Activated T-helper 9 cell treated with anti-CD3 and anti-CD28 coated beads, Interleukin-2, amount 50 U/mL, for 16 hours (primary cell): ENCODE data around the gene IL3.
A peak's percentile ranks its signal among the peaks of the same experiment; 100 is the strongest.

Experiments
- DNase-seq: peaks from one replicate; pipeline ENCODE4 v3.0.0-alpha.2; 2020; ENCODE audit warnings: low read depth

The IL3 gene

DNA sequence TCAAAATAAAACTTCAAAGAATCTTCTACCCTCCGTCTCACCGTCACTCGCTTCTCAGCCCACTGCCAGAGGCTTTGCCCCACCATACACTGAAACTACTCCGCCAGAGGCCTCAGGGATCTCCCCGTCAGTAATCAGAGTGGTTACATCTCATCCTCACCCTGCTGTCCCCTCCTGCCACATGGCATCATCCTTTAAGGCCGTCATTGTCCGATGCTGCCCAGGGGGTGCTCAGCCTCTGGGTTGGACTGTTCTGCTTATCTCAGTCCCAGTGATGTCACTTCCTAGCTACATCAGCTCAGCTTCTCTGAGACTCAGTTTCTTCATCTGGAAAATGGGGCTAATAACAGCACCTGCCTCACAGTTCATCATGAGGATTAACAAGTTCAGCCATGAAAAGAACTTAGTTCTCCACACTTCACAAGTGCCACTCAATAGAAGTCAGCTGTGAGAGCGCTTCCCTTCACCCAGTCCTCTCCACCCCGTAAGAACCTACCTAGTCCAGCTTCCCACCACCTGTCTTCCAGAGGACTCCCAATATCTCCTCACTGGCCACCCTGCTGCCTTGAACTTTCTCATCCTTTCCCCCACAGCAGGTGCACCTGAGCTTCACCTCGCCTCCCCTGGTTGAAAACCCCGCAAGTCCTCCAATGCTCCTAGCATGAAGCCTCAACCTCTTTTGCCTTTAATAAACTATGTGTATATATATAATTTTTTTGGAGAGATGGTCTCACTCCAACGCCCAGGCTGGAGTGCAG lies 2.8 kb upstream of the IL3 start:
- no peak for DNase-seq

DNA sequence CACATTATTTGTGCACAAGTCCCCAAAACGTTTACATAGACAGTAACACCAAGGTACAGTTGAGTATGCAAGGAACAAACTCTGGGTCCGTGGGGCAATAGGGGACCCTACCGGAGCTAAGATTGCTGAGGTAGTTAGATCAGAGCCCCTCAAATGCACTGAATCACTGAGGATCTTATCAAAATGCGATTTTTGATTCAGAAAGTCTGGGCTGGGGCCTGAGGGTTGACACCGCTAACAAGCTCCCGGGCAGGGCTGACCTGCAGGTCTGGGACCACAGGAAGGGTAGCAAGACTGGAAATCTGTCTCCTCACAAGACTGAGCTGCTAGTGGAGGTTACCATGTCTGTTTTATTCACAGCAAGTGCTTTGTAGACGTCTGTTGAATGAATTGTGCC lies 1.8 kb upstream of the IL3 start:
- no peak for DNase-seq

DNA sequence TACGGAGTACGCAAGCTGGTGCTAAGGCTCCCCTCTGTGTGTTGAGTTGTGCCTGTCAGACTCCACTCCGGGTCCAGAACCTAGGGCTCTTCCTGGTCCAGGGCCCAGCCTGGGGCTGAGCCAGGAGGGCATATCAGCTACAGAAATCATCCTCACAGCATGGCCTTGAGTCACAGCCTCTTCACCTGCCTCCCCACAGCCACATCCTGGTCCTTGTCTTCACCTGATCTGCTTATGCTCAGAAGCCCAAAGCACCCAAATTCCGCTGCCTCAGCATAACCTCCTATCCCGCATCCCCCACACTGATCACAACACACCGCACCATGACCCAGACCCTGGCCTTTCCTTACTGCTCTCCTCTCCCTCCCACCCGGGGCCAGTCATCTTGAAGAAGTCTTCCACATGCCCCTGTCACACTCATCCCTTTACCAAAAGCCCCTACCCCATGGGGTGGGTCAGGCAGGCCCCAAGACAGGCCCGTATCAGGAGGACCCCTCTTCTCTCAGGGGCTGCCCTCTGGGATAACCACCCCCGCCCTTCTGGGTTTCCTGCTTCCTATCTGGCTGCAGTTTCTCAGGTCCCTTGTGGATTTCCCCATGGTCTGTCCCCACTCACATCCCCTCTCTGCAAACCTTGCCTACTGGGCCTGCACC lies 1.3 kb upstream of the IL3 start:
- DNase-seq: no peak

GRCh38 chr5:132059696-132060500 lies 557 bp upstream of the IL3 start:
- no peak for DNase-seq

GRCh38 chr5:132063090-132063911 lies 2.8 kb downstream of the IL3 start:
- DNase-seq: peak; percentile 68

DNA sequence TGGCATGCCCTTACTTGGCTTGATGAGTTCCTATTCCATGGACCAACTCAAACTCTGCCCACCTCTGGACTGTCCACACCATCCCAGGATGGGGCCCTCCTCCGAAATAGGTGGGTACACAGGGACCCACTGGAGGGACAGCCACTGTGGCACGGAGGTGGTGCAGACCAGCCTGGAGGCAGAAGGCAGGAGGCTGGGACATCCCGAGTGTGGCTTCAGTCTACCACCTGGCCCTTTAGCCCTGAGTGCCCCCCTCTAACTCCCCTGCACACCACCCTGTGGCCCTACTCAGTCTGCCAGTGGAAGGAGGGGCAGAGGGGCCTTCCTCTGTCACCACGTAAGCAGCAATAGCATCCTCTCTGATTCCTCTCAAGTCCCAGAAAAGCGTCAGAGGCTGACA lies 3.7 kb downstream of the IL3 start:
- DNase-seq: no peak

DNA sequence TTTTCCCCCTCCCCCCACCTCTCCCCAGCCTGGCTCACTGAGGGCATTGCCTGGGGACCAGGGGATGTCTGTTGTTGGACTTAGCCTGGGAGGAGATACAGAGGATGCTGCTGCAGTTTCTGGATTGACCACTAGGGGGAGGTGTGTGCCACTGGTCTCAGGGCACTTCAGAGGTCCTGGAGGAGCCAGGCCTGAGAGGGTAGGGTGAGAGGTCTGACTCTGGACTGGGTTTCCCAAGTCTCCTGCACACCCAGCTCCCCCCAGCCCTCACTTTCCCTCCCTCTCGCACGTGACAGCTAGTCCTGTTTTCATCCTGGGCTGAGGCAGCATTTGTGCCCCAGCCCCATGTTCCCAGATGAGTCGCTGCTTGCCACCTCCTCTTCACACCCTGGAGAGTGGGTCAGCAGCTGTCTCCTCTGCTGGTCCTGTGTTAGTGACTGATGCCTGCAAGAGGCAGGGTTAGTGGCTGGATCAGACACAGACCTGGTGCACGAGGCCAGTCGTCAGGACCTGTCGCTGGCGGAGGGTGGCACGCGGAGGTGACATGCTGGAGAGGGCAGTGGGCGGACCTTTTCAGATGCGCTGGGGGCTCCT lies 4.4 kb downstream of the IL3 start:
- DNase-seq: peak; percentile 70

GRCh38 chr5:132065351-132065937 lies 5.0 kb downstream of the IL3 start:
- no peak for DNase-seq

DNA sequence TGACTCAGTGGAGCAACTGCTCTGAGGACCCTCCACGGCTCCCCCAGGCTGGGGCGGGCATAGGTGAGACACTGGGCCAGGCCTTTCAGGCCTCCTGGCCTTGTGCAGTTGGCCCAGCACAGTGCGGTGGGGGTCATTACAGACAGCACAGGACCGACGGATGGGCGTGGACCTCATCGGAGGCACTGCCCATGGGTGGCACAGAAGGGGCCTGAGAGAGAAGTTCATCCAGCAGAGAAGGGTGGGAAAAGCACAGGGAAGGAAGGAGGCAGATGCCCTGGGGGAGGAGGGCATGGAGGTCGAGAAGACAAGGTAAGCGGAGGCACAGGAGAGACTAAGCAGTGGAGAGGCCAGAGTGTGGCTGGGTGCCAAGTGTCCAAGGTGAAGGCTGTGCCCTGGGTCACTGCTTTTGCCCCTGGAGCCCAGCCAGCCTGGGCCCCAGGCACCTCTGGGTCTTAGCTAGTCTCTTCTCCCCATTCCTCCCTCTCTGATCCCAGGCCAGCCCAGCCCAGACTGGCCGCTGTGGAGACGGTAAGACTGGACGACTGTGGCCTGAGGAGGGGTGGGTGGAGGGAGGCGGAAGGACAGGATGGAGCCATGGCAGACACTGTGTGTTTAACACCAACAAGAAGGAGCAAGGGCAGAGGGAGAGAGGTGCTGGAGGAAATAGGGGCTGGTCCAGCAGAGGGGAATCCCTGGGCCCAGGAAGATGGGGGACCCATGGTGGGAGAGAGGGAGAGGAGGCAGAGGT lies 5.7 kb downstream of the IL3 start:
- no peak for DNase-seq

- no peak for DNase-seq
These were observed 6.4 kb downstream of the IL3 start for GRCh38 chr5:132066871-132067270.

DNA sequence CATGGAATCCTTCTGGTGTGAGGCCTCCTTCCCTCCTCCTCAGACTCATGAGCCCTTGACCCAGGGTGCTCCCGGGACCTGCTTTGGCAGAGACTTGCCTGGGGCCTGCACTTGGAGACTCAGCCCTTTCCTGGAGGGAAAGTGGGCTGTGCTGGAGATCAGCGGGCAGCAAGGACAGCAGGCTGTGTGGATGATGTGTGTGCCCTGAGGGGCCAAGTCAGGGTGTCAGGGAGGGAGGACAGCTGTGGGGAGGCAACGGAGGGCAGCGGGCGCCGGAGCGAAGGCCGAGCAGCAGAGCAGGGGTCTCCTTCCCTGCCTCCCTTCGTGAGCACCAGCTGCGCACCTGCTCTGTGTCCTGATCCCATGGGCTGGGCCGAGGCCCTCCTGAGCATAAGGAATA lies 7.0 kb downstream of the IL3 start:
- DNase-seq: no peak

- no peak for DNase-seq
These were observed 7.7 kb downstream of the IL3 start for GRCh38 chr5:132067941-132068808.

GRCh38 chr5:132069561-132069960 lies 9.1 kb downstream of the IL3 start:
- no peak for DNase-seq

DNA sequence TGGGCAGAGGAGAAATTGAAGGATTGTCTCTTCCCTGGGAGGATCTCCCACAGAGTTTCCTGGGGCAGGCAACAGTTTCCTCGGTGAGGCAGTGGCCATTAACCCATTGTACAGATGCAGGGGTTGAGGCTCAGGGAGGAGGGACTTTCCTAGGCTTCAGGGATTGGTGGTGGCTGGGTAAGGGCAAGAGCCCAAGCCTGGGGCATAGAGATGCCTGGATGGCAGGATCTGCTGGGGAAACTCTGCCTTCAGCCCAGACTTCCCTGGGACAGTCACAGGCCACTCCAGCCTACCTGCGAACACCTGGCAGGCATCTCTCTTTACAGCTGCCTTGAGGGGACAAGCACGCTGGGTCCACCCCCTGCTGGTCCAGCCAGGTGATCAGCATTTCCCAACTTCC lies 9.5 kb downstream of the IL3 start:
- DNase-seq: no peak

DNA sequence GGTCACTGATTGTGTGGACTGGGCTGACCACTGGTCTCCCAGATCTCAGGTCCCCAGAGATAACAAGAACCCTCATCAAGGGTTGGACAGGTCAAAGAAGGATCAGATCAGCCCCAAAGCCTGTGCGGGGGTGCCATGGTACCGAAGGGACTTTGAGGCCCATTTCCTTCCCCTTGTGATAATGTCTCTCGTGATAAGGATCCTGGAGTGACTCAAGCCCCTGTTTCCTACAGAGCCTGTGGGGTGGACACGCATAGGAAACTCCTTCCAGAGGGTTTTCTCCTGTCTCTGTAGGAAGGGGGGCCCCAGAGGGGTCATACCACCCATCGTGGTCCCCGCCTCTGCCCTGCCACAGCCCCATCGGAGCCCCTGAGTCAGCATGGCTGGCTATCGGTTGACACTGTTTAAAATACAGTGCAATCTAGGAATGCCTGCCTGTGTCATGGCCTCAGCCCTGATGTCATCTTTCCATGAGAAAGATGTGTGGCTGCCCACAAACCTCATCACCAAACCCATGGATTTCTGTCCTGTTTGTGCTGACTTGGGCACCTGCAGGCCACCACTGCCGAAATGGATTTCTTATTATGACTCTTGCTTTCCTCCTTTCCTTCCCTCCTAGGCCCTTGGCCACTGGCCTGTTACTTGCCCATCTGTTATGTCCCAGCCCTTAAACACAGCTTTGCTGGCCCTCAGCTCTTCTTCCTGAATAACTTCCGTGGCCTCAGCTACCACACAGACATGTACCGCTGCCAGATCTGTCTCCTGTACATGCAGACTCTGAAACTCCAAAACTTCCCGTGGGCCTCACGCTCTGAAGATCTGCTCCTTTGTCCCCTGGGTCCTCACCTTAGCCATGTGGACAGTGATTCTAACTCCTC lies 10.2 kb downstream of the IL3 start:
- no peak for DNase-seq

- DNase-seq: no peak
These were observed 10.9 kb downstream of the IL3 start for GRCh38 chr5:132071338-132071707.

DNA sequence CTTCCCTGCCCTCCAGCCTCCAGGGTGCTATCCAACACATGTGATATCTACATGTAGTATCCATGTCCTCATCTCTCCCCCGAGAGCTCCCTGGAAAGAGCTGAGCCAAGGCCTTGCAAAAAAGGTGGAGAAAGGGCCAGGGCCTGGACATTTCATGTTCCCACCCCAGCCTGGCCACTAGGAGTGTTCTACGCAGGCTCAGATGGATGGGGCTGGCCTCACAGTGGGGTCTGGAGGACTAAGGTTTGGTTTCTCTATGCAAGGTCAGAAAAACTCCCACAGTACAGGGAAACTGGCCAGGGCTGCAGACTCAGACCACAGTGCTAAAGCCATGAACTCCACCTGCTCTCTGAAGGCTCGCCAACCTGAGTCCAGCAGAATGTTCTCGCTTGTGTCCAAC lies 11.6 kb downstream of the IL3 start:
- DNase-seq: no peak

DNA sequence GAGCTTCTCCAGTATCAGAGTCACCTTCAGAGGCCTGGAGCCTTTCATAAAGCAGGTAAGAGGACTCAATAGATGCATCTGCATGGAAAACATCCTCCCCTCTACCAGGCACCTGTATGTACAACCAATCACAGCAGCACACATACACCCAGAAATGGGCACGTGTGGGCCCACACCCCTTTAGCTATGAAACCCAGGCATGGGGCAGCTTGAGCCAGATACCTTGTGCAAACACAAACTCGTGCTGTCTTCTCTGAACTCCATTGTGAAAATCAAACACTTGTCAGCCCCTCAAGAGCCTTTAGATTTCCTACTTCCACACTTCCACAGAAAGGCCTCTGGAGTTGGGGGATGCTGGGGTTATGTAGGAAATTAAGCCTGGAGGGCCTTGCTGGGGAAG lies 12.1 kb downstream of the IL3 start:
- no peak for DNase-seq
